NB4 (cell line): ENCODE data around the gene ARVCF.

ENCODE experiments used
- DNase-seq: peaks from one replicate; pipeline ENCODE4 v3.0.0; 2010; ENCODE audit warnings: low read depth
- H3K4me3 ChIP-seq: one replicate; pipeline ENCODE4 v1.5.1; 2011; ENCODE audit warnings: mild to moderate bottlenecking, low read depth, low read length, moderate library complexity
- CTCF ChIP-seq: IDR thresholded peaks from one replicate; pipeline ENCODE4 v1.5.1; 2012; ENCODE audit warnings: low read depth, low read length
- MAX ChIP-seq: IDR thresholded peaks from 2 replicates; pipeline ENCODE4 v1.6.1; 2011; ENCODE audit warnings: low read depth, low read length
- MYC ChIP-seq: IDR thresholded peaks from 2 replicates; pipeline ENCODE4 v1.6.1; 2011; ENCODE audit warnings: low read depth, low read length
- POLR2A ChIP-seq: IDR thresholded peaks from 2 replicates; pipeline ENCODE4 v1.6.1; 2011; ENCODE audit warnings: mild to moderate bottlenecking; ENCODE audit not compliant: insufficient read length; ENCODE audit errors: extremely low read depth

The ARVCF gene

GRCh38 chr22:19979712-19980493, 36.7 kb downstream of the ARVCF start:
- TF ChIP-seq MAX (no peak), POLR2A (no peak), MYC (no peak), CTCF (no peak)
- no peak overlapping the region for H3K4me3 ChIP-seq
- DNase-seq, result no peak

GRCh38 chr22:19978748-19979147, 37.9 kb downstream of the ARVCF start:
- DNase-seq, result no peak
- H3K4me3 ChIP-seq, result no peak overlapping the region
- TF ChIP-seq POLR2A (no peak), CTCF (no peak), MYC (no peak), MAX (no peak)

DNA sequence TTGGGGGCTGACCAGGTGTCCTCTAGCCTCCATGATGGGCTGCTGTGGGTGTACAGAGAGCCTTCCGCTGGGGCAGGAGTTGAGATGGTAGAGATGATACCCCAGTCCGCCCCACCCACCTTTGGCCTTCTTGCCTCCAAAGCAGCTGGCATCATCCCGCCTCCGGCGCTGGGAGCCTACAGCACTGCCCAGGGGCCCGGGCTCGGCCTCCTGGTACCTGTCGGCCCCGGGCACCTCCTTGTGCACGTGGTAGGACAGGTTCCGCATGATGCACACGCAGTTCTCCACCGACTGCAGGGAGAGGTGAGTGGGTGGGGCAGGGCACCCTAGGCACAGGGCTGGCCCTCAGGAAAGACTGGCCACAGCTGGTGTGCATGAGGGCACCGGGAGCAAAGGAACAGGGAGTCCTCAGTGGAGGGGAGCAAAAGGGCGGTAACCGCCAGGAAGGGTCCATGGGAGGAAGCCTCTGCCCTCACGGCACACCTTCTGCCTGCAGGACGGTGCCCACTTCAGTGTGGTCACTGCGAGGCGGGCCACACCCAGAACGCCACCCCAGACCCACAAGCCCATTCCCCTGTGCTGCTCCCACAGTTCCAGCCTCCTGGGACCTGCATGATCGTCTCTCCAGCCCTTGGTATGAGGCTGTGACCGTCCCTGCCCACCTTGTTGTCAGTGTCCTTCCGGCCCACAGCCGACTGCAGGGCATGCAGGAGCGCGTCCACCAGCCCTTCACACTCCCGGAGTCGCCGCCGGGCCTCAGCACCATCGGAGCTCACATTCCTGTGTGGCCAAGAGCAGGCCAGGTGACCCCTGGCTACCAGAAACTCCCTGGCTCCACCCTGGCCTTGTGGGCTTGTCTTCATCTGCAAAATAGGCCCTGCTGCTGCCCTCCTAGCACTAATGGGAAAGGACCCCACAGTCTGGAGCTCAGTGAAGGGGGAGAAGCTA, 39.1 kb downstream of the ARVCF start:
- DNase-seq, result no peak
- TF ChIP-seq CTCF, result no peak
- H3K4me3 ChIP-seq, result no peak overlapping the region

DNA sequence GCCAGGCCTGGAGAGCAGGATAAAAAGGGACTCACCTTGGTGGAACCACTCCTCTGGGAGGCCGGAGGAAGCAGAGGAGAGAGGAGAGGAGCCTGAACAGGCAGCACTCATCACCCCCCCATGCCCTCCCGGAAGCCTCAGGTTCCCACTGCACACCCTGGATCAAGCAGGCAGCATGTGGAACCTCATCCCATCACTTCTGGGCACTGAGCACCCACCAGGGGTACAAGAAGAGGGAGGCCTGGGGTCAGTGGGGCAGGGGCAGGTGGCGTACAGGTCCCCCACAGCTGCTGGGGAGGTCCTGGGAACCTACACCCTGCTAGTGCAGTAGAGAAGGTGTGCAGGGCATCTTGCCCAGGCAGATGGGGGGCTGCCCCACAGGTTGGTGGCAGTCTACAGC, 40.0 kb downstream of the ARVCF start:
- no peak for TF ChIP-seq MAX
- no peak for TF ChIP-seq MYC
- TF ChIP-seq CTCF, result no peak
- no peak for TF ChIP-seq POLR2A
- no peak overlapping the region for H3K4me3 ChIP-seq
- no peak for DNase-seq

DNA sequence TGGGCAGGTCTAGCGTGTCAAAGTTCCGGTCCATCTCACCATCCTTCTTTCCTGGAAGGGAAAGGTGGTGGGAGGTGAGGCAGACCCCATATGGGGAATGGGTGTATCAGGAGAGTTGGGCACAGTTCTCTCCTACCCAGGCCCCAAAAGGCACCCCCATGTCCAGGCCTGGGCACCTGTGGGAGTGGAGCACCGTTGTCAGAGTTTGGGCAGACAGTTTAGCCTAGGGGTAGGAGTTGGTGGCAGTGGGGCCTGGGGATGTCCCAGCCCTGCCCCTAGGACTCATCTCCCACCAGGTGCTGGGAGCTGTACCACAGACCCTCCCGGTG, 41.0 kb downstream of the ARVCF start:
- TF ChIP-seq CTCF (no peak), MAX (no peak), POLR2A (no peak), MYC (no peak)
- no peak for DNase-seq
- H3K4me3 ChIP-seq, result no peak overlapping the region
